BLaER1 treated with 17β-estradiol and CSF1 and Interleukin-3, amounts not matched to agents 10 nM and 100 nM (cell line): ENCODE measurements around the gene TSPAN17.

Experiments
- H3K27ac ChIP-seq, 11 experiments: shearing (Covaris generic); formaldehyde crosslinking; 2 replicates each; pipeline ENCODE4 v1.8.1; 2022
- H3K27me3 ChIP-seq, 11 experiments: shearing (Covaris generic); formaldehyde crosslinking; 2 replicates each; pipeline ENCODE4 v1.8.1; 2022
- H3K36me3 ChIP-seq, 11 experiments: shearing (Covaris generic); formaldehyde crosslinking; 2 replicates each; pipeline ENCODE4 v1.8.1; 2022
- H3K4me1 ChIP-seq, 10 experiments: shearing (Covaris generic); formaldehyde crosslinking; 2 replicates each; pipeline ENCODE4 v1.8.1; 2022
- H3K4me2 ChIP-seq, 11 experiments: shearing (Covaris generic); formaldehyde crosslinking; 2 replicates each; pipeline ENCODE4 v1.8.1; 2022
- H3K4me3 ChIP-seq, 10 experiments: shearing (Covaris generic); formaldehyde crosslinking; 2 replicates each; pipeline ENCODE4 v1.8.1; 2022
- H3K9ac ChIP-seq, 11 experiments: shearing (Covaris generic); formaldehyde crosslinking; 2 replicates each; pipeline ENCODE4 v1.8.1; 2022
- H3K9me3 ChIP-seq, 11 experiments: shearing (Covaris generic); formaldehyde crosslinking; replicated peaks in 1 of 11; 2 replicates each; pipeline ENCODE4 v1.8.1; 2022
- H4K20me1 ChIP-seq, 11 experiments: shearing (Covaris generic); formaldehyde crosslinking; 2 replicates each; pipeline ENCODE4 v1.8.1; 2022
- Cebpa-rat ChIP-seq, 11 experiments: shearing (Covaris generic); IDR thresholded peaks; 2 replicates each; pipeline ENCODE4 v1.8.1; 2022

Gene TSPAN17

GRCh38 chr5:176670449-176670848 lies 23.2 kb downstream of the TSPAN17 start:
- Histone ChIP-seq H3K4me1 (peaks cover under 1 to 20% (median 18%) of the 10 kb centered on the region in 10 experiments; a peak in 19 of 20 replicates), H3K4me2 (no peak overlapping the region), H3K4me3 (no peak overlapping the region), H3K36me3 (no peaks in the 10 kb centered on the region), H4K20me1 (peaks cover 0 to 32% (median 6%) of the 10 kb centered on the region in 11 experiments; a peak in 10 of 22 replicates), H3K9me3 (no peaks in the 10 kb centered on the region; a peak in 1 of 22 replicates), H3K27me3 (peaks cover 0 to 10% (median 0%) of the 10 kb centered on the region in 11 experiments; a peak in 5 of 22 replicates), H3K27ac (no peak overlapping the region), H3K9ac (no peak overlapping the region)
- TF ChIP-seq Cebpa-rat (IDR thresholded peaks at IDR 0.05): no peak

- Histone ChIP-seq H3K27me3 (peaks cover 0 to 10% (median 0%) of the 10 kb centered on the region in 11 experiments; a peak in 5 of 22 replicates), H3K4me1 (peaks cover 10 to 29% (median 28%) of the 10 kb centered on the region in 10 experiments), H3K9ac (no peak overlapping the region), H3K9me3 (no peaks in the 10 kb centered on the region; a peak in 1 of 22 replicates), H3K4me3 (no peak overlapping the region), H3K27ac (no peak overlapping the region), H3K36me3 (no peaks in the 10 kb centered on the region), H3K4me2 (no peak overlapping the region), H4K20me1 (peaks cover 0 to 32% (median 7%) of the 10 kb centered on the region in 11 experiments; a peak in 13 of 22 replicates)
- TF ChIP-seq Cebpa-rat (IDR thresholded peaks at IDR 0.05): no peak
These were observed 24.1 kb downstream of the TSPAN17 start for GRCh38 chr5:176671399-176671798.

GRCh38 chr5:176671890-176672747 lies 24.8 kb downstream of the TSPAN17 start:
- Histone ChIP-seq H3K4me1 (peaks cover 17 to 36% (median 35%) of the 10 kb centered on the region in 10 experiments), H3K9ac (no peak overlapping the region), H3K27me3 (peaks cover 0 to 10% (median 0%) of the 10 kb centered on the region in 11 experiments; a peak in 5 of 22 replicates), H3K4me3 (no peak overlapping the region), H3K4me2 (no peak overlapping the region), H3K27ac (no peak overlapping the region), H4K20me1 (peaks cover 0 to 37% (median 11%) of the 10 kb centered on the region in 11 experiments; a peak in 13 of 22 replicates), H3K9me3 (no peaks in the 10 kb centered on the region; a peak in 1 of 22 replicates), H3K36me3 (no peaks in the 10 kb centered on the region)
- TF ChIP-seq Cebpa-rat (IDR thresholded peaks at IDR 0.05): no peak

- Histone ChIP-seq H3K36me3 (no peaks in the 10 kb centered on the region), H3K9ac (no peak overlapping the region), H4K20me1 (peaks cover 0 to 45% (median 18%) of the 10 kb centered on the region in 11 experiments; a peak in 14 of 22 replicates), H3K4me2 (peak overlapping the region in 10 of 11 experiments; percentile 10 to 94 (median 82); a peak in 18 of 22 replicates), H3K4me1 (peaks cover 20 to 52% (median 47%) of the 10 kb centered on the region in 10 experiments), H3K27me3 (peaks cover 0 to 20% (median 4%) of the 10 kb centered on the region in 11 experiments; a peak in 10 of 22 replicates), H3K27ac (no peak overlapping the region), H3K4me3 (no peak overlapping the region), H3K9me3 (no peaks in the 10 kb centered on the region)
- TF ChIP-seq Cebpa-rat (IDR thresholded peaks at IDR 0.05): no peak
These were observed 26.6 kb downstream of the TSPAN17 start for GRCh38 chr5:176673651-176674583.

DNA sequence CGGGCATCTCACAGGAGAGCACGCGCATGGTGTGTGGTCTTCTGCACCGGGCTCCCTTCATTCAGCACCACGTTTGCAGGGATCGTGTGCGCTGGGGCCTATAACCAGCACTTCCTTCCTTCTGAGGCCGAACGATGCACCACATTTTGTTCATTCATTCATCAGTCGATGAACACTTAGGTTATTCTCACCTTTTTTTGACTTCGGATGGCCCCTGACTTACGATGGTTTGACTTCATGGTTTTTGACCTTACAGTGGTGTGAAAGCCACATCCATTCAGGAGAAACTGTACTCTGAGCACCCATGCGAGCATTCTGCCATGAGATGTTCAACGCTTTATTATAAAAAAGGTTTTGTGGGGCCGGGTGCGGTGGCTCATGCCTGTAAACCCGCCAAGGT lies 27.5 kb downstream of the TSPAN17 start:
- no peak overlapping the region for H3K9ac ChIP-seq
- H3K9me3 ChIP-seq: no peaks in the 10 kb centered on the region
- peaks cover 5 to 29% (median 12%) of the 10 kb centered on the region in 11 experiments; a peak in 19 of 22 replicates for H3K27me3 ChIP-seq
- no peak for TF ChIP-seq Cebpa-rat (IDR thresholded peaks at IDR 0.05)
- H3K4me2 ChIP-seq: peak overlapping the region; percentile 25 to 94 (median 83); a peak in 21 of 22 replicates
- H3K4me3 ChIP-seq: no peak overlapping the region
- no peaks in the 10 kb centered on the region for H3K36me3 ChIP-seq
- H3K27ac ChIP-seq: no peak overlapping the region
- H3K4me1 ChIP-seq: peaks cover 20 to 52% (median 47%) of the 10 kb centered on the region in 10 experiments
- peaks cover 0 to 46% (median 18%) of the 10 kb centered on the region in 11 experiments; a peak in 14 of 22 replicates for H4K20me1 ChIP-seq

GRCh38 chr5:176675676-176676360 lies 28.5 kb downstream of the TSPAN17 start:
- no peaks in the 10 kb centered on the region for H3K36me3 ChIP-seq
- peak overlapping the region in 6 of 11 experiments; percentile 23 to 54 (median 38); a peak in 11 of 22 replicates for H3K27ac ChIP-seq
- H3K4me1 ChIP-seq: peaks cover 20 to 52% (median 47%) of the 10 kb centered on the region in 10 experiments
- peaks cover 0 to 36% (median 15%) of the 10 kb centered on the region in 11 experiments; a peak in 14 of 22 replicates for H4K20me1 ChIP-seq
- H3K27me3 ChIP-seq: peaks cover 14 to 39% (median 22%) of the 10 kb centered on the region in 11 experiments; a peak in 20 of 22 replicates
- H3K4me2 ChIP-seq: peak overlapping the region; percentile 70 to 94 (median 83)
- H3K9ac ChIP-seq: peak overlapping the region in 3 of 11 experiments; percentile 0 to 37 (median 3); a peak in 2 of 22 replicates
- TF ChIP-seq Cebpa-rat (IDR thresholded peaks at IDR 0.05): no peak
- peak overlapping the region in 1 of 10 experiments; percentile 23; a peak in 1 of 20 replicates for H3K4me3 ChIP-seq
- H3K9me3 ChIP-seq: no peaks in the 10 kb centered on the region

- H3K36me3 ChIP-seq: no peaks in the 10 kb centered on the region
- H3K4me1 ChIP-seq: peaks cover 20 to 52% (median 47%) of the 10 kb centered on the region in 10 experiments
- TF ChIP-seq Cebpa-rat (IDR thresholded peaks at IDR 0.05): no peak
- peak overlapping the region in 7 of 11 experiments; percentile 25 to 59 (median 54); a peak in 15 of 22 replicates for H3K27ac ChIP-seq
- H3K9ac ChIP-seq: peak overlapping the region in 8 of 11 experiments; percentile 0 to 51 (median 16); a peak in 7 of 22 replicates
- H3K4me2 ChIP-seq: peak overlapping the region; percentile 70 to 94 (median 83)
- H3K4me3 ChIP-seq: peak overlapping the region in 2 of 10 experiments; percentile 20 to 23; a peak in 1 of 20 replicates
- H3K9me3 ChIP-seq: no peaks in the 10 kb centered on the region
- peaks cover 0 to 36% (median 15%) of the 10 kb centered on the region in 11 experiments; a peak in 14 of 22 replicates for H4K20me1 ChIP-seq
- H3K27me3 ChIP-seq: peaks cover 17 to 45% (median 27%) of the 10 kb centered on the region in 11 experiments; a peak in 20 of 22 replicates
These were observed 29.1 kb downstream of the TSPAN17 start for GRCh38 chr5:176676361-176676824.
